Measurements from ENCODE around the gene NBL1. TPM values are rescaled to one million over a fixed set of nuclear protein-coding genes. Genes with fewer than 3 reads are reported as not detected.
A peak's percentile ranks its signal among the peaks of the same experiment; 100 is the strongest.

The NBL1 gene
- total and polyA plus RNA-seq, 10 of the 15 experiments (the other 5 are each of a cell fraction or from before 2014, with no cell fraction given), result 0.13 to 2.4 (median 0.81) TPM; not detected in 1

DNA sequence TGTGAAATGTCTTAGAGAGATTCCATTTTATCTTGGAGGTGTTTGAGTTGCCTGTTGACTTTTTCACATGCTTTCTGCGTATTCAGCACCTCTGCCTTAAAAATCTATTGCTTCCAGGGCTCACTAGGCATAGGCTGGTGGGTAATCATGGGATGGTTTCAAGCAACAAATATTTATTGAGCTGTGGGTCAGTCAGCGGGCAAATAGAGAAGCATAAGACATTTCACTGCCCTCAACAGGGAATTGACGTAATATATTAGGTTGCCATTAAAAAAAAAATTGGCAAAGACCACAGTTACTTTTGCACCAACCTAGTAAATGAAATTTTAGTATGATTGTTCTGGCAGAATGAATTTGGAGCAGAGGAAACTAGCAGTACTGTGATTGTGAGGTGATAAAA, 44.3 kb upstream of the NBL1 start:
- Histone ChIP-seq H3K79me2 (ENCODE audit: control insufficient read depth, insufficient read depth, low read length) (peaks cover 80% of the 10 kb centered on the region), H3K9me3 (replicated peaks; ENCODE audit: control insufficient read depth, insufficient read depth, low read length) (no peaks in the 10 kb centered on the region), H3K27ac (ENCODE audit: control insufficient read depth, insufficient read depth) (no peak overlapping the region), H3K4me1 (ENCODE audit: control insufficient read depth, insufficient read depth, low read length) (peaks cover 9% of the 10 kb centered on the region), H4K20me1 (ENCODE audit: control insufficient read depth, insufficient read depth) (no peaks in the 10 kb centered on the region; the same call in 1 of the 2 replicates), H3K36me3 (ENCODE audit: control insufficient read depth in 2 of 2, insufficient read depth in 2 of 2, low read length in 1 of 2) (peaks cover 0 to 8% of the 10 kb centered on the region in 2 experiments; a peak in 1 of 4 replicates), H3K4me2 (ENCODE audit: control insufficient read depth, insufficient read depth) (peak overlapping the region; percentile 40), H2AFZ (ENCODE audit: control insufficient read depth, low read depth, low read length) (no peak overlapping the region), H3K27me3 (replicated peaks in 1 of 2; ENCODE audit: control insufficient read depth in 2 of 2, insufficient read depth in 2 of 2, low read length in 1 of 2) (no peaks in the 10 kb centered on the region), H3K9ac (ENCODE audit: control insufficient read depth, insufficient read depth, low read length) (no peak overlapping the region), H3K4me3 (peak overlapping the region; percentile 31; the same call in 1 of the 2 replicates)
- DNase-seq (ENCODE audit: low read depth, low spot score) (no peak), FAIRE-seq (no peak), ATAC-seq (no peak)
- ChIA-PET POLR2A (interaction anchor here (0.6 to 1.4 kb wide), 3 partner anchors 9 to 283 kb away, joined by 3 to 4 read pairs (median 3); no protein-coding TSS in a partner anchor), CTCF (interaction anchor here (2.6 kb wide), 1 partner anchor 17 kb away, joined by 8 read pairs; no protein-coding TSS in a partner anchor), RAD21 (ENCODE audit: unreplicated experiment) (no interaction called here), SMC1A (ENCODE audit: uncharacterized antibody, unreplicated experiment) (interaction anchor here (1.4 kb wide), 1 partner anchor 43 kb away, joined by 3 read pairs; no protein-coding TSS in a partner anchor)
- no TSS peak for BruUV-seq (replicated peaks)
- TF ChIP-seq SRF (IDR thresholded peaks at IDR 0.05; ENCODE audit: low read depth in 2 of 2, low read length in 2 of 2), result no peak
- TF ChIP-seq, protein P1, sequence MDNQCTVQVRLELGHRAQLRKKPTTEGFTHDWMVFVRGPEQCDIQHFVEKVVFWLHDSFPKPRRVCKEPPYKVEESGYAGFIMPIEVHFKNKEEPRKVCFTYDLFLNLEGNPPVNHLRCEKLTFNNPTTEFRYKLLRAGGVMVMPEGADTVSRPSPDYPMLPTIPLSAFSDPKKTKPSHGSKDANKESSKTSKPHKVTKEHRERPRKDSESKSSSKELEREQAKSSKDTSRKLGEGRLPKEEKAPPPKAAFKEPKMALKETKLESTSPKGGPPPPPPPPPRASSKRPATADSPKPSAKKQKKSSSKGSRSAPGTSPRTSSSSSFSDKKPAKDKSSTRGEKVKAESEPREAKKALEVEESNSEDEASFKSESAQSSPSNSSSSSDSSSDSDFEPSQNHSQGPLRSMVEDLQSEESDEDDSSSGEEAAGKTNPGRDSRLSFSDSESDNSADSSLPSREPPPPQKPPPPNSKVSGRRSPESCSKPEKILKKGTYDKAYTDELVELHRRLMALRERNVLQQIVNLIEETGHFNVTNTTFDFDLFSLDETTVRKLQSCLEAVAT (IDR thresholded peaks at IDR 0.05), result no peak
- TF ChIP-seq STAT1 (conservative IDR thresholded peaks at IDR 0.05), result no peak
- no peak for TF ChIP-seq LARP7 (IDR thresholded peaks at IDR 0.05)
- no peak for TF ChIP-seq POU2F2 (IDR thresholded peaks at IDR 0.05; ENCODE audit: borderline replicate concordance, low read depth, low read length)
- no peak for TF ChIP-seq YBX1 (IDR thresholded peaks at IDR 0.05)
- TF ChIP-seq MYC (IDR thresholded peaks at IDR 0.05; ENCODE audit: insufficient read depth, insufficient read length, insufficient replicate concordance, low read length, severe bottlenecking), result no peak
- TF ChIP-seq, protein P2, sequence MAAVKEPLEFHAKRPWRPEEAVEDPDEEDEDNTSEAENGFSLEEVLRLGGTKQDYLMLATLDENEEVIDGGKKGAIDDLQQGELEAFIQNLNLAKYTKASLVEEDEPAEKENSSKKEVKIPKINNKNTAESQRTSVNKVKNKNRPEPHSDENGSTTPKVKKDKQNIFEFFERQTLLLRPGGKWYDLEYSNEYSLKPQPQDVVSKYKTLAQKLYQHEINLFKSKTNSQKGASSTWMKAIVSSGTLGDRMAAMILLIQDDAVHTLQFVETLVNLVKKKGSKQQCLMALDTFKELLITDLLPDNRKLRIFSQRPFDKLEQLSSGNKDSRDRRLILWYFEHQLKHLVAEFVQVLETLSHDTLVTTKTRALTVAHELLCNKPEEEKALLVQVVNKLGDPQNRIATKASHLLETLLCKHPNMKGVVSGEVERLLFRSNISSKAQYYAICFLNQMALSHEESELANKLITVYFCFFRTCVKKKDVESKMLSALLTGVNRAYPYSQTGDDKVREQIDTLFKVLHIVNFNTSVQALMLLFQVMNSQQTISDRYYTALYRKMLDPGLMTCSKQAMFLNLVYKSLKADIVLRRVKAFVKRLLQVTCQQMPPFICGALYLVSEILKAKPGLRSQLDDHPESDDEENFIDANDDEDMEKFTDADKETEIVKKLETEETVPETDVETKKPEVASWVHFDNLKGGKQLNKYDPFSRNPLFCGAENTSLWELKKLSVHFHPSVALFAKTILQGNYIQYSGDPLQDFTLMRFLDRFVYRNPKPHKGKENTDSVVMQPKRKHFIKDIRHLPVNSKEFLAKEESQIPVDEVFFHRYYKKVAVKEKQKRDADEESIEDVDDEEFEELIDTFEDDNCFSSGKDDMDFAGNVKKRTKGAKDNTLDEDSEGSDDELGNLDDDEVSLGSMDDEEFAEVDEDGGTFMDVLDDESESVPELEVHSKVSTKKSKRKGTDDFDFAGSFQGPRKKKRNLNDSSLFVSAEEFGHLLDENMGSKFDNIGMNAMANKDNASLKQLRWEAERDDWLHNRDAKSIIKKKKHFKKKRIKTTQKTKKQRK (IDR thresholded peaks at IDR 0.05; ENCODE audit: low read depth, low read length), result no peak
- TF ChIP-seq NBN (IDR thresholded peaks at IDR 0.05), result no peak
- in situ Hi-C loops (cut with MboI) (no loop called here), intact Hi-C loops (cut with micrococcal nuclease; ENCODE audit: unreplicated experiment) (loop anchor here (5.0 kb wide), 1 partner anchor 208 kb away; no protein-coding TSS in a partner anchor)
- WGBS (ENCODE audit: insufficient coverage, insufficient replicate concordance, low lambda C conversion rate, missing lambda C conversion rate), result 99% methylated on average over 3 of the region's 3 CpGs

All from GM12878 (cell line).